Keratinocyte (primary cell): ENCODE results near the gene STYXL1. TPM values are rescaled to one million over a fixed set of nuclear protein-coding genes. Genes with fewer than 3 reads are reported as not detected.

Source experiments
- DNase-seq: peaks from one replicate; pipeline ENCODE4 v3.0.0-alpha.2; 2011; ENCODE audit warnings: low read depth, missing footprints, low spot score
- FAIRE-seq: peaks from 2 replicates; lab custom pipeline; 2011; peaks lifted over from hg19 to GRCh38; lab: Jason Lieb, UNC
- H2AFZ ChIP-seq: 2 replicates; pipeline ENCODE4 v1.6.0; 2012; ENCODE audit warnings: low read length, control low read depth, inconsistent platforms; ENCODE audit not compliant: control insufficient read depth
- H3K27ac ChIP-seq: 2 replicates; pipeline ENCODE4 v1.5.1; 2011; ENCODE audit warnings: low read length; ENCODE audit not compliant: control insufficient read depth, insufficient read depth
- H3K27me3 ChIP-seq: 3 replicates; pipeline ENCODE4 v1.6.0; 2011; ENCODE audit warnings: low read length; ENCODE audit not compliant: control insufficient read depth, insufficient read depth; ENCODE audit errors: extremely low read depth
- H3K36me3 ChIP-seq, 2 experiments: 2 replicates in 1 of 2; 3 replicates in 1 of 2; pipeline ENCODE4 v1.5.1; 2011; ENCODE audit warnings: low read length in 2 of 2, mild to moderate bottlenecking in 1 of 2; ENCODE audit not compliant: control insufficient read depth in 2 of 2, insufficient read depth in 2 of 2; ENCODE audit errors: extremely low read depth in 1 of 2
- H3K4me1 ChIP-seq: 3 replicates; pipeline ENCODE4 v1.5.1; 2011; ENCODE audit warnings: low read length; ENCODE audit not compliant: control insufficient read depth, insufficient read depth; ENCODE audit errors: extremely low read depth
- H3K4me2 ChIP-seq: 3 replicates; pipeline ENCODE4 v1.6.0; 2011; ENCODE audit warnings: low read depth, low read length; ENCODE audit not compliant: control insufficient read depth, insufficient read depth; ENCODE audit errors: extremely low read depth
- H3K4me3 ChIP-seq, 3 experiments: fragments of 200-600 bp in 1 of 3; sonication (generic) in 1 of 3; 2 replicates in 2 of 3; 3 replicates in 1 of 3; pipeline ENCODE4 v1.5.1; 2011 to 2016; ENCODE audit warnings: low read length in 3 of 3, mild to moderate bottlenecking in 3 of 3, control low read depth in 2 of 3, inconsistent platforms in 1 of 3, low read depth in 1 of 3, mixed read lengths in 1 of 3, mixed run types in 1 of 3, moderate library complexity in 1 of 3; ENCODE audit not compliant: control insufficient read depth in 2 of 3, insufficient read depth in 2 of 3; ENCODE audit errors: extremely low read depth in 1 of 3
- H3K79me2 ChIP-seq: 2 replicates; pipeline ENCODE4 v1.6.0; 2012; ENCODE audit warnings: low read length; ENCODE audit not compliant: control insufficient read depth, insufficient read depth
- H3K9ac ChIP-seq: 3 replicates; pipeline ENCODE4 v1.6.0; 2011; ENCODE audit warnings: low read length; ENCODE audit not compliant: control insufficient read depth, insufficient read depth; ENCODE audit errors: extremely low read depth
- H3K9me1 ChIP-seq: 3 replicates; pipeline ENCODE4 v1.6.0; 2011; ENCODE audit warnings: low read length; ENCODE audit not compliant: control insufficient read depth, insufficient read depth; ENCODE audit errors: extremely low read depth
- H3K9me3 ChIP-seq: 2 replicates; pipeline ENCODE4 v1.5.1; 2012; ENCODE audit warnings: low read depth, low read length; ENCODE audit not compliant: control insufficient read depth
- H4K20me1 ChIP-seq: 3 replicates; pipeline ENCODE4 v1.6.0; 2011; ENCODE audit warnings: low read length; ENCODE audit not compliant: control insufficient read depth, insufficient read depth; ENCODE audit errors: extremely low read depth
- EZH2 ChIP-seq: IDR thresholded peaks from one replicate; pipeline ENCODE4 v1.6.1; 2012; ENCODE audit warnings: inconsistent platforms, mild to moderate bottlenecking, low read length, moderate library complexity
- dilution Hi-C: fragments of 300-500 bp; cut with MboI; formaldehyde crosslinking; loops from one replicate; pipeline ENCODE4 v1.7.0; 2020; ENCODE audit warnings: low sequenced_read_pairs; ENCODE audit not compliant: extremely low pct_ligation_motif_present
- polyA plus RNA-seq, 5 experiments: library from polyadenylated mRNA; depleted of rRNA in 3 of 5; stranded (reverse) in 3 of 5; stranded (forward) in 1 of 5; unstranded in 1 of 5; fragments of >200 nt; gene quantifications; 1 replicate in 1 of 5; 2 replicates in 3 of 5; 3 replicates in 1 of 5; pipeline versions ENCODE4 v1.2.1 to v1.2.3, GENCODE V29; 2011 to 2012; ENCODE audit warnings: missing spikeins in 2 of 5, low read depth in 1 of 5, low replicate concordance in 1 of 5
- TF ChIP-seq, protein P1 (sequence below), 3 experiments: IDR thresholded peaks in 1 of 3; conservative IDR thresholded peaks in 1 of 3; optimal IDR thresholded peaks in 1 of 3; 2 replicates in 2 of 3; 3 replicates in 1 of 3; pipeline versions ENCODE3 to v1.5.1; 2011; ENCODE audit warnings: low read length in 3 of 3, mild to moderate bottlenecking in 3 of 3, moderate library complexity in 2 of 3, control low read depth in 1 of 3, inconsistent platforms in 1 of 3; ENCODE audit not compliant: insufficient read depth in 2 of 3; ENCODE audit errors: extremely low read depth in 1 of 3

The STYXL1 gene
- polyA plus RNA-seq, 1 donor (not counting 4 experiments of a cell fraction or from before 2014, with no cell fraction given) = 76.2 TPM

DNA sequence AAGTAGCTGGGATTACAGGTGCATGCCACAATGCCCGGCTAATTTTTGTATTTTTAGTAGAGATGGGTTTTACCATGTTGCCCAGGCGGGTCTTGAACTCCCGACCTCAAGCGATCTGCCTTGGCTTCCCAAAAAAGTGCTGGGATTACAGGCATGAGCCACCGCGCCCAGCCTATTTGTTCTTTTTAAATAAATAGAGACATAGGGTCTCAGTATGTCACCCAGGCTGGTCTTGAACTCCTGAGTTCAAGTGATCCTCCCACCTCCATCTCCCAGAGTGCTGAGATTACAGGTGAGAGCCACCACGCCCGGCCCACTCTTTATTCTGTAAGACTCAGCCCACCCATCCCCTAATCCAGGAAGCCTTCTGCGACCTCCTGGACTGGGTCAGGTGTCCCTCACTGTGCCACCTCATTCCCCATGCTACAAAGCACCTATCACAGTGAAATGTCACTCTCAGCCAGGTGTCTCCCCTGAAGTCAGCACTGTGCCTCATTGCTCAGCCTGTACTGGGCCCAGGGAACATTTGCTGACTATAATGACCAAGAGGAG is 56.2 kb downstream of the STYXL1 start:
- H3K4me1 ChIP-seq = peaks cover 4% of the 10 kb centered on the region
- H4K20me1 ChIP-seq = no peaks in the 10 kb centered on the region
- no peak overlapping the region for H3K4me2 ChIP-seq
- no peak for FAIRE-seq
- H3K27me3 ChIP-seq = no peaks in the 10 kb centered on the region
- H3K9me3 ChIP-seq = no peaks in the 10 kb centered on the region
- no peak overlapping the region for H2AFZ ChIP-seq
- dilution Hi-C loops = no loop called here
- no peaks in the 10 kb centered on the region for H3K79me2 ChIP-seq
- TF ChIP-seq, protein P1, sequence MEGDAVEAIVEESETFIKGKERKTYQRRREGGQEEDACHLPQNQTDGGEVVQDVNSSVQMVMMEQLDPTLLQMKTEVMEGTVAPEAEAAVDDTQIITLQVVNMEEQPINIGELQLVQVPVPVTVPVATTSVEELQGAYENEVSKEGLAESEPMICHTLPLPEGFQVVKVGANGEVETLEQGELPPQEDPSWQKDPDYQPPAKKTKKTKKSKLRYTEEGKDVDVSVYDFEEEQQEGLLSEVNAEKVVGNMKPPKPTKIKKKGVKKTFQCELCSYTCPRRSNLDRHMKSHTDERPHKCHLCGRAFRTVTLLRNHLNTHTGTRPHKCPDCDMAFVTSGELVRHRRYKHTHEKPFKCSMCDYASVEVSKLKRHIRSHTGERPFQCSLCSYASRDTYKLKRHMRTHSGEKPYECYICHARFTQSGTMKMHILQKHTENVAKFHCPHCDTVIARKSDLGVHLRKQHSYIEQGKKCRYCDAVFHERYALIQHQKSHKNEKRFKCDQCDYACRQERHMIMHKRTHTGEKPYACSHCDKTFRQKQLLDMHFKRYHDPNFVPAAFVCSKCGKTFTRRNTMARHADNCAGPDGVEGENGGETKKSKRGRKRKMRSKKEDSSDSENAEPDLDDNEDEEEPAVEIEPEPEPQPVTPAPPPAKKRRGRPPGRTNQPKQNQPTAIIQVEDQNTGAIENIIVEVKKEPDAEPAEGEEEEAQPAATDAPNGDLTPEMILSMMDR (optimal IDR thresholded peaks at IDR 0.05 in 1 of 3, IDR thresholded peaks at IDR 0.05 in 1 of 3, conservative IDR thresholded peaks at IDR 0.05 in 1 of 3; ENCODE audit: extremely low read depth in 1 of 3, insufficient read depth in 2 of 3, low read length in 3 of 3) = no peak
- no peak for TF ChIP-seq EZH2
- H3K9me1 ChIP-seq = no peaks in the 10 kb centered on the region
- DNase-seq = no peak
- H3K9ac ChIP-seq = no peak overlapping the region
- no peak overlapping the region for H3K27ac ChIP-seq
- peaks cover 10 to 12% of the 10 kb centered on the region in 2 experiments for H3K36me3 ChIP-seq
- no peak overlapping the region for H3K4me3 ChIP-seq

DNA sequence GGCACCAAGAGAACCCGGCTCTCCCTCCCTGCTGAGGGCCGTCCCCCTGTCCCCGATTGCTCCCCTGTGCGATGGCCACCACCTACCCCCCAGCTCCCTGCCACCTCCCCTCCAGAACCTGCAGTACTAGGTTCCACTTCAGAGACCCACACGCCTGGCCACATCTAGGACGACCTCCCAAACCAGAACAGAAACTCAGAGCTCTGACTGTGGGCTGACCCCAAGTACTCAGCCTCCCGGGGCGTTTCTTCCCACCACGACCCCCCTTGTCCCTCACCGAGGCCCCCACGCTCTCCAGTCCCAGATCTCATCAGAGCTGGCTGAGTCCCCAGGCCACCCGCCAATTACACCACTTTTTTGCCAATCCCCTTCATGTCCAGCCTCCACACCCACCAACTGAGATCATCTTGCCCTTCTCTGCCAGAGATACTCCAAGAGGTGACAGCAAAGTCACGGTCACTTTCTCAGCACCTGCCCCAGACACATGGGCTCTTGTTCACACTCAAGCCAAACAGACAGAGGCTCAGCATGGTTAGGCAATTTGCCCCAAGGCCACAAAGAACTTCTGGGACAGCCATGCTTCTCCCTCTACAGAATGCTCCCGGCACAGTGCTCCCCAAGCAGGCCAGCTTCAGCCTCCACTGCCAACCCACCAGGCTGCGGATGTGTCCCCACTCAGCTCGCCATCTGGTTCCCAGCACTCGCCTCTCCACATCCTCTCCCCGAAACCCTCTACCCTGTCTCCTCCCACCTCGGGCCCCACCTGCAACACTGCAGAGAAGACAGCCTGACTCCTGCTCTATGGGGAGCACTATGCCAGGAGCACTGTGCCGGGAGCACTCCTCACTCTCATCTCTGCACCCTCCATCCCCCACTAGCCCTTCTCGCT is 58.1 kb downstream of the STYXL1 start:
- Histone ChIP-seq H3K79me2 (no peaks in the 10 kb centered on the region), H3K4me2 (no peak overlapping the region), H3K36me3 (peaks cover 3 to 15% of the 10 kb centered on the region in 2 experiments), H2AFZ (no peak overlapping the region), H3K9ac (no peak overlapping the region), H3K9me1 (no peaks in the 10 kb centered on the region), H3K27me3 (no peaks in the 10 kb centered on the region), H3K4me3 (no peak overlapping the region), H3K4me1 (peaks cover 2% of the 10 kb centered on the region), H3K9me3 (no peaks in the 10 kb centered on the region), H3K27ac (no peak overlapping the region), H4K20me1 (no peaks in the 10 kb centered on the region)
- dilution Hi-C loops = no loop called here
- FAIRE-seq (no peak), DNase-seq (no peak)
- TF ChIP-seq, protein P1 (optimal IDR thresholded peaks at IDR 0.05 in 1 of 3, IDR thresholded peaks at IDR 0.05 in 1 of 3, conservative IDR thresholded peaks at IDR 0.05 in 1 of 3; ENCODE audit: extremely low read depth in 1 of 3, insufficient read depth in 2 of 3, low read length in 3 of 3) = no peak
- TF ChIP-seq EZH2 = no peak
